Panc1 (cell line): ENCODE results near the gene ESR1. TPM values are rescaled to one million over a fixed set of nuclear protein-coding genes. Genes with fewer than 3 reads are reported as not detected.

ENCODE experiments used
- ATAC-seq: fragments of 200-7000 bp; cut with Tn5 transposase; 2 replicates; pipeline ENCODE4 v1.9.1; 2020; ENCODE audit warnings: mild to moderate bottlenecking, moderate library complexity
- BruUV-seq: library from RNA; stranded (reverse); fragments of 400-500 nt; replicated peaks from 2 replicates; lab custom pipeline; 2021; lab: Mats Ljungman, UMichigan
- CTCF ChIA-PET: fragments of 300-600 bp; sonication (Branson Sonifier 250); formaldehyde crosslinking; loops from one replicate; lab custom pipeline; 2022; ENCODE audit warnings: antibody characterized with exemption; lab: Charles Lee
- POLR2A ChIA-PET: fragments of 300-600 bp; sonication (Branson Sonifier 250); formaldehyde crosslinking; loops from one replicate; lab custom pipeline; 2022; ENCODE audit warnings: antibody characterized with exemption; lab: Charles Lee
- DNase-seq: peaks from one replicate; pipeline ENCODE4 v3.0.0-alpha.2; 2010; ENCODE audit warnings: low read depth, low spot score
- H3K27ac ChIP-seq: 2 replicates; pipeline ENCODE4 v1.5.1; 2011; ENCODE audit warnings: mild to moderate bottlenecking, low read length, inconsistent platforms
- H3K27me3 ChIP-seq: fragments of 200-500 bp; sonication (Bioruptor generic); 2 replicates; pipeline ENCODE4 v1.6.0; 2014; ENCODE audit warnings: low read length, inconsistent platforms; ENCODE audit not compliant: control insufficient read depth, insufficient read depth
- H3K36me3 ChIP-seq: fragments of 200-500 bp; sonication (Bioruptor generic); 2 replicates; pipeline ENCODE4 v1.5.1; 2014; ENCODE audit warnings: inconsistent platforms, mild to moderate bottlenecking, low read length, moderate library complexity; ENCODE audit not compliant: control insufficient read depth, insufficient read depth
- H3K4me1 ChIP-seq: 2 replicates; pipeline ENCODE4 v1.5.1; 2011; ENCODE audit warnings: inconsistent platforms, mild to moderate bottlenecking, low read length, moderate library complexity; ENCODE audit not compliant: control insufficient read depth, insufficient read depth
- H3K4me3 ChIP-seq, 2 experiments: 2 replicates each; pipeline ENCODE4 v1.5.1; 2011 to 2012; ENCODE audit warnings: low read depth in 2 of 2, low read length in 2 of 2, mild to moderate bottlenecking in 2 of 2, inconsistent platforms in 1 of 2, moderate library complexity in 1 of 2
- H3K9me3 ChIP-seq: fragments of 200-500 bp; sonication (Bioruptor generic); 2 replicates; pipeline ENCODE4 v1.5.1; 2014; ENCODE audit warnings: low read depth, mild to moderate bottlenecking, inconsistent platforms, low read length, moderate library complexity; ENCODE audit not compliant: control insufficient read depth, insufficient read depth
- CTCF ChIP-seq: fragments of 450-650 bp; IDR thresholded peaks from 2 replicates; pipeline ENCODE4 v1.5.1; 2017; ENCODE audit warnings: mild to moderate bottlenecking
- POLR2AphosphoS5 ChIP-seq: IDR thresholded peaks from 2 replicates; pipeline ENCODE4 v1.6.1; 2012; ENCODE audit warnings: mild to moderate bottlenecking, low read depth, low read length, moderate library complexity
- REST ChIP-seq, 2 experiments: IDR thresholded peaks; 2 replicates each; pipeline ENCODE4 v1.6.1; 2011 to 2012; ENCODE audit warnings: low read depth in 2 of 2, control low read depth in 1 of 2, low read length in 1 of 2, mild to moderate bottlenecking in 1 of 2, moderate library complexity in 1 of 2; ENCODE audit not compliant: insufficient read depth in 1 of 2
- SIN3A ChIP-seq: IDR thresholded peaks from 2 replicates; pipeline ENCODE4 v1.6.1; 2012; ENCODE audit warnings: low read depth, mild to moderate bottlenecking, low read length, moderate library complexity, borderline replicate concordance; ENCODE audit not compliant: insufficient read depth
- TCF7L2 ChIP-seq: IDR thresholded peaks from 2 replicates; pipeline ENCODE4 v1.6.1; 2011; ENCODE audit warnings: mild to moderate bottlenecking, low read depth, low read length, inconsistent platforms
- in situ Hi-C: cut with HindIII; loops from 2 replicates; pipeline ENCODE4 v1.10.0; 2016; ENCODE audit warnings: low sequenced_read_pairs, low pct_unique_long_range_greater_than_20kb
- intact Hi-C: fragments of 100-400 bp; cut with micrococcal nuclease; formaldehyde crosslinking; loops from one replicate; pipeline ENCODE4 v1.10.0; 2022; ENCODE audit not compliant: unreplicated experiment
- total RNA-seq: library from RNA; stranded (reverse); gene quantifications from one replicate; pipeline ENCODE4 v1.2.1, GENCODE V29; 2021; ENCODE audit not compliant: unreplicated experiment

The ESR1 gene
- total RNA-seq, 1 experiment from 2014 or later: 0.03 TPM

- ATAC-seq (no peak), DNase-seq (no peak)
- Histone ChIP-seq H3K4me3 (no peak overlapping the region), H3K9me3 (no peaks in the 10 kb centered on the region), H3K27me3 (no peaks in the 10 kb centered on the region), H3K36me3 (no peaks in the 10 kb centered on the region), H3K4me1 (no peaks in the 10 kb centered on the region), H3K27ac (no peak overlapping the region)
- intact Hi-C loops: no loop called here
- no TSS peak for BruUV-seq
- CTCF ChIA-PET: no interaction called here
- TF ChIP-seq TCF7L2 (no peak), REST (IDR thresholded peaks at IDR 0.05; ENCODE audit: insufficient read depth in 1 of 2, low read depth in 2 of 2, low read length in 1 of 2) (no peak), POLR2AphosphoS5 (no peak), CTCF (no peak), SIN3A (no peak)
- in situ Hi-C loops: no loop called here
- POLR2A ChIA-PET: no interaction called here
Measured at GRCh38 chr6:151905854-151906253, 98.4 kb downstream of the ESR1 start.

- ATAC-seq (no peak), DNase-seq (no peak)
- Histone ChIP-seq H3K27me3 (no peaks in the 10 kb centered on the region), H3K9me3 (no peaks in the 10 kb centered on the region), H3K27ac (no peak overlapping the region), H3K4me3 (no peak overlapping the region), H3K4me1 (no peaks in the 10 kb centered on the region), H3K36me3 (no peaks in the 10 kb centered on the region)
- CTCF ChIA-PET: no interaction called here
- no TSS peak for BruUV-seq
- in situ Hi-C loops (no loop called here), intact Hi-C loops (no loop called here)
- POLR2A ChIA-PET: no interaction called here
- TF ChIP-seq POLR2AphosphoS5: no peak
- TF ChIP-seq CTCF: no peak
- no peak for TF ChIP-seq SIN3A
- TF ChIP-seq TCF7L2: no peak
Measured at GRCh38 chr6:151911401-151911800, 103.9 kb downstream of the ESR1 start.

- Histone ChIP-seq H3K9me3 (no peaks in the 10 kb centered on the region), H3K4me3 (no peak overlapping the region), H3K4me1 (no peaks in the 10 kb centered on the region), H3K27ac (no peak overlapping the region), H3K27me3 (no peaks in the 10 kb centered on the region), H3K36me3 (no peaks in the 10 kb centered on the region)
- POLR2A ChIA-PET: no interaction called here
- no peak for DNase-seq
- intact Hi-C loops (no loop called here), in situ Hi-C loops (no loop called here)
- no TSS peak for BruUV-seq
- CTCF ChIA-PET: no interaction called here
- TF ChIP-seq TCF7L2: no peak
- no peak for TF ChIP-seq REST (IDR thresholded peaks at IDR 0.05; ENCODE audit: insufficient read depth in 1 of 2, low read depth in 2 of 2, low read length in 1 of 2)
- no peak for TF ChIP-seq POLR2AphosphoS5
- no peak for TF ChIP-seq CTCF
- no peak for TF ChIP-seq SIN3A
- ATAC-seq: no peak
Measured at GRCh38 chr6:151914484-151914883, 107.0 kb downstream of the ESR1 start.
